Activated CD8-positive, alpha-beta T cell treated with anti-CD3 and anti-CD28 coated beads for 36 hours (primary cell): ENCODE measurements around the gene GOLGA6L26. TPM values are rescaled to one million over a fixed set of nuclear protein-coding genes. Genes with fewer than 3 reads are reported as not detected.
"Not testable (repeated sequence)": the region's sequence is repeated elsewhere in the genome, so short reads cannot be mapped to it uniquely, and the experiment has no call there.

ENCODE experiments used
- ATAC-seq: fragments of 200-7000 bp; cut with Tn5 transposase; one replicate; pipeline ENCODE4 v1.10.0; 2021; ENCODE audit warnings: mild to moderate bottlenecking, moderate library complexity
- CTCF ChIA-PET: fragments of 350-600 bp; sonication (Branson Sonifier 250); formaldehyde crosslinking; loops from one replicate; lab custom pipeline; 2021; ENCODE audit warnings: antibody characterized with exemption; lab: Charles Lee
- POLR2A ChIA-PET: fragments of 350-600 bp; sonication (Branson Sonifier 250); formaldehyde crosslinking; loops from one replicate; lab custom pipeline; 2021; ENCODE audit warnings: antibody characterized with exemption; lab: Charles Lee
- DNase-seq: peaks from one replicate; pipeline ENCODE4 v3.0.0-alpha.2; 2020
- H3K27ac Mint-ChIP-seq: one replicate; pipeline ENCODE4 v1.8.0; 2021; ENCODE audit warnings: mild to moderate bottlenecking, mixed read lengths
- H3K27me3 Mint-ChIP-seq: one replicate; pipeline ENCODE4 v1.8.0; 2021; ENCODE audit warnings: mixed read lengths
- H3K36me3 Mint-ChIP-seq: one replicate; pipeline ENCODE4 v1.8.0; 2021; ENCODE audit warnings: low read depth, mixed read lengths
- H3K4me1 Mint-ChIP-seq: one replicate; pipeline ENCODE4 v1.8.0; 2021; ENCODE audit warnings: low read depth, mixed read lengths
- H3K4me3 Mint-ChIP-seq: one replicate; pipeline ENCODE4 v1.8.0; 2021; ENCODE audit warnings: mild to moderate bottlenecking, moderate library complexity, mixed read lengths
- H3K9me3 Mint-ChIP-seq: one replicate; pipeline ENCODE4 v1.8.0; 2021; ENCODE audit warnings: mixed read lengths
- CTCF ChIP-seq: fragments of 200-600 bp; IDR thresholded peaks from one replicate; pipeline ENCODE4 v1.8.0; 2022; ENCODE audit warnings: antibody characterized with exemption, mild to moderate bottlenecking
- intact Hi-C: fragments of 100-400 bp; cut with micrococcal nuclease; formaldehyde crosslinking; loops from one replicate; pipeline ENCODE4 v1.10.0; 2022
- total RNA-seq, 2 experiments: library from RNA; stranded (reverse); gene quantifications; one replicate each; pipeline ENCODE4 v1.2.3, GENCODE V29; 2021

The GOLGA6L26 gene
- not detected for total RNA-seq

GRCh38 chr15:23334096-23334495, at the start of gene GOLGA6L26:
GOLGA6L26 (minus strand) TSS chr15:23334196; CDS start chr15:23334135, 61 bp downstream.
- ATAC-seq, H3K4me3 Mint-ChIP-seq, H3K4me1 Mint-ChIP-seq, CTCF ChIA-PET, intact Hi-C loops, DNase-seq, POLR2A ChIA-PET, H3K36me3 Mint-ChIP-seq, H3K9me3 Mint-ChIP-seq, H3K27me3 Mint-ChIP-seq, H3K27ac Mint-ChIP-seq: not testable (repeated sequence)

- ATAC-seq, POLR2A ChIA-PET, H3K36me3 Mint-ChIP-seq, intact Hi-C loops, H3K9me3 Mint-ChIP-seq, H3K27me3 Mint-ChIP-seq, CTCF ChIA-PET, H3K27ac Mint-ChIP-seq, H3K4me1 Mint-ChIP-seq, H3K4me3 Mint-ChIP-seq, DNase-seq: not testable (repeated sequence)
Measured at GRCh38 chr15:23381192-23381591, 47.2 kb upstream of the GOLGA6L26 start.

GRCh38 chr15:23380700-23381099, 46.7 kb upstream of the GOLGA6L26 start:
- H3K4me1 Mint-ChIP-seq, intact Hi-C loops, H3K9me3 Mint-ChIP-seq, POLR2A ChIA-PET, H3K27me3 Mint-ChIP-seq, H3K36me3 Mint-ChIP-seq, H3K27ac Mint-ChIP-seq, H3K4me3 Mint-ChIP-seq, CTCF ChIA-PET, ATAC-seq, DNase-seq: not testable (repeated sequence)

- H3K4me3 Mint-ChIP-seq, intact Hi-C loops, H3K27ac Mint-ChIP-seq, H3K9me3 Mint-ChIP-seq, H3K36me3 Mint-ChIP-seq, CTCF ChIA-PET, POLR2A ChIA-PET, ATAC-seq, DNase-seq, H3K27me3 Mint-ChIP-seq, H3K4me1 Mint-ChIP-seq: not testable (repeated sequence)
Measured at GRCh38 chr15:23378946-23379345, 45.0 kb upstream of the GOLGA6L26 start.

GRCh38 chr15:23374226-23374625, 40.2 kb upstream of the GOLGA6L26 start:
- DNase-seq, H3K4me1 Mint-ChIP-seq, H3K27me3 Mint-ChIP-seq, ATAC-seq, H3K9me3 Mint-ChIP-seq, intact Hi-C loops, H3K36me3 Mint-ChIP-seq, POLR2A ChIA-PET, H3K4me3 Mint-ChIP-seq, H3K27ac Mint-ChIP-seq, CTCF ChIA-PET: not testable (repeated sequence)

- CTCF ChIA-PET, DNase-seq, H3K4me3 Mint-ChIP-seq, H3K27ac Mint-ChIP-seq, POLR2A ChIA-PET, H3K36me3 Mint-ChIP-seq, H3K27me3 Mint-ChIP-seq, H3K9me3 Mint-ChIP-seq, ATAC-seq, H3K4me1 Mint-ChIP-seq, intact Hi-C loops: not testable (repeated sequence)
Measured at GRCh38 chr15:23372891-23373600, 39.0 kb upstream of the GOLGA6L26 start.

GRCh38 chr15:23372284-23372683, 38.3 kb upstream of the GOLGA6L26 start:
- Mint-ChIP-seq H3K36me3 (no peaks in the 10 kb centered on the region), H3K4me3 (no peak overlapping the region), H3K27ac (no peak overlapping the region), H3K27me3 (no peaks in the 10 kb centered on the region), H3K4me1 (no peaks in the 10 kb centered on the region), H3K9me3 (no peaks in the 10 kb centered on the region)
- intact Hi-C loops = no loop called here
- no peak for DNase-seq
- no peak for ATAC-seq
- no peak for TF ChIP-seq CTCF
- ChIA-PET CTCF (no interaction called here), POLR2A (no interaction called here)

- H3K36me3 Mint-ChIP-seq, ATAC-seq, H3K27me3 Mint-ChIP-seq, DNase-seq, POLR2A ChIA-PET, H3K9me3 Mint-ChIP-seq, intact Hi-C loops, H3K4me1 Mint-ChIP-seq, H3K27ac Mint-ChIP-seq, H3K4me3 Mint-ChIP-seq, CTCF ChIA-PET: not testable (repeated sequence)
Measured at GRCh38 chr15:23371868-23372267, 37.9 kb upstream of the GOLGA6L26 start.

- H3K9me3 Mint-ChIP-seq, POLR2A ChIA-PET, DNase-seq, H3K4me3 Mint-ChIP-seq, ATAC-seq, CTCF ChIA-PET, H3K27ac Mint-ChIP-seq, H3K27me3 Mint-ChIP-seq, intact Hi-C loops, H3K36me3 Mint-ChIP-seq, H3K4me1 Mint-ChIP-seq: not testable (repeated sequence)
Measured at GRCh38 chr15:23371134-23371533, 37.1 kb upstream of the GOLGA6L26 start.
